NCI-H748 treated with DMSO at 0.1 percent for 48 hours (cell line): ENCODE data around the gene BEST1.
"Not testable (repeated sequence)": the region's sequence is repeated elsewhere in the genome, so short reads cannot be mapped to it uniquely, and the experiment has no call there.

Experiments used
- DNase-seq: peaks from one replicate; lab custom pipeline; 2025; lab: John Stamatoyannopoulos, UW

BEST1 gene

DNA sequence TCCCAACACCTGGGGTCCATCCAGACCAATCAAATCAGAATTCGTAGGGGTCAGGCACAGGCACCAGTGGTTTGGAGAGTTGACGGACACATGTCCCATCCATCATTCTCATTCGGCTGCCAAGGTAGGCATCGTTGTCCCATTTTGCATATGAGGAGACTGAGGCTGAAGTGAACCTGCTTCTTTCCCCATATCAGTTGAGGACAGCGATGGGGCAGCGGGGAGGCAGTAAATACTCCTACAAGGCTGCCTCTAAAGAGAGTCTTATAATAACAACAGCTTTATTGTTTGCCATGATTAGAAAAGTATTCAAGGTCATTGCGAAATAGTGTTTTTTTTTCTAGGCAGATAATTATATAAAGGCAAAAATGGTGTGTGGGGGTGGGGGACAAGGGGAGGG lies 1.6 kb upstream of the BEST1 start:
- DNase-seq: no peak

DNA sequence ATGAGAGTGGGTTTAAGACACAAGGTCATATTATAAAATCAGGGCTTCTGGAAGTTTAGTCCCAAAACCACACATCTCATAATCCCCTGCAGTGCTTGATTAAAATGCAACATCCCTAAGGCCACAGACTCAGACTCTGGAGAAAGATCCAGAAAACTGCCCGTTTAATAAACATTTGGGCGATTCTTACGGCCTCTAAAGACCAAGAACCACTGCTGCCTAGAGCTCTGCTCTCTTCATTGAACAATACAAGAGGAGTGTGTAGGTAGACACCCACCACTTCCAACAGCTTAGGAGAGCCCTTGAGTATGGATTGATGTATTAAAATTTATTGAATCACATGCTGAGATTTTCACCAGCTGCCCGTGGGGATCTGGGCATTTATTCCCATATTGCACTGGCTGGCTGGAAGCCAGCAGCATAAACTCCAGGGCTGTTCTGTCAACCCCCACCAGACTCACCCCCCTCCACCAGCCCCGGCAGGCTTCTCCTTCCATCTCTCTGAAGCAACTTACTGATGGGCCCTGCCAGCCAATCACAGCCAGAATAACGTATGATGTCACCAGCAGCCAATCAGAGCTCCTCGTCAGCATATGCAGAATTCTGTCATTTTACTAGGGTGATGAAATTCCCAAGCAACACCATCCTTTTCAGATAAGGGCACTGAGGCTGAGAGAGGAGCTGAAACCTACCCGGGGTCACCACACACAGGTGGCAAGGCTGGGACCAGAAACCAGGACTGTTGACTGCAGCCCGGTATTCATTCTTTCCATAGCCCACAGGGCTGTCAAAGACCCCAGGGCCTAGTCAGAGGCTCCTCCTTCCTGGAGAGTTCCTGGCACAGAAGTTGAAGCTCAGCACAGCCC lies 749 bp upstream of the BEST1 start:
- no peak for DNase-seq

DNA sequence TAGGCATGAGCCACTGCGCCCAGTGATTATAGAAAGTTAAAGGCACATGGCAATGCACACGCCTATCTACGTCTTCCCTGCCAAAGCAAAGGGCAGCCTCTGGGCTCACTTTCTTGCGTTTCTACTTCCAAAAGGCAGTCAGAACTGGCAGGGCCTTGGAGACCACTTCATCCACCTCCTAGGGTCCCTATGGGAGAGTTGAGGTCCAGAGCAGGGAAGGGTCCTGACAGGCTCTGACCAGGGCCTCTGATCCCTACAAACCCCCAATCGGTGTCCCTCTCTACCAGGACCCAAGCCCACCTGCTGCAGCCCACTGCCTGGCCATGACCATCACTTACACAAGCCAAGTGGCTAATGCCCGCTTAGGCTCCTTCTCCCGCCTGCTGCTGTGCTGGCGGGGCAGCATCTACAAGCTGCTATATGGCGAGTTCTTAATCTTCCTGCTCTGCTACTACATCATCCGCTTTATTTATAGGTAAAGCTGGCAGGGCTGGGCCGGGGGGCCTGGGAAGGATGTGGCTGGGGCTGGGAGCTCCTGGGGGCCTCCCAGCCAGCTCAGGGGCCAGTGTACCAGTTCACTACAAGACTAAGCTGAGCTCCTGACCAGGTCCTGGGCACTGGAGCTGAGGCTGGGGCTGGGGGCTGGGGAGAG lies 1.5 kb downstream of the BEST1 start:
- DNase-seq: no peak

DNA sequence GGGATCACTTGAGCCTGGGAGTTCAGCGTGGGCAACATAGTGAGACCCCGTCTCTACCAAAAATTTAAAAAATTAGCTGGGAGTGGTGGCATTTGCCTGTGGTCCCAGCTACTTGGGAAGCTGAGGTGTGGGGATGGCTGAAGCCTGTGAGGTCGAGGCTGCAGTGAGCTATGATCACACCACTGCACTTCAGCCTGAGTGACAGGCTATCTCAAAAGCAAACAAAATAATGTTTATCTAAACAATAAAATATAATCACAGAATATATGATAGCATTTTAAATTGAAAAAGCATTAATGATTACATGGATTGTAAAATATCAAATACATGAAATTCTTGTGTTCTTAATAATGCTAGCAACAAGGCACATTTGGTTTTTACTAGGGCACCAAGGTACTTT lies 2.7 kb downstream of the BEST1 start:
- no peak for DNase-seq

DNA sequence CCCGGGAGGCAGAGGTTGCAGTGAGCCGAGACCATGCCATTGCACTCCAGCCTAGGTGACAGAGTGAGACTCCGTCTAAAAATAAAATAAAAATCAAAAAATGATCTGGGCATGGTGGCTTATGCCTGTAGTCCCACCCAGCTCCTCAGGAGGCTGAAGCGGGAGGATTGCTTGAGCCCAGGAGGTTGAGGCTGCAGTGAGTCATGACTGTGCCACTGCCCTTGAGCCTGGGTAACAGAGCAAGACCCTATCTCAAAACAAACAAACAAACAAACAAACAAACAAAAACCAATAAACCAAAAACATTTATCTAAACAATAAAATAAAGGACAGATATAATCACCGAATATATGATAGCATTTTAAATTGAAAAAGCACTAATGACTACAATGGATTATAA lies 3.5 kb downstream of the BEST1 start:
- DNase-seq: not testable (repeated sequence)

DNA sequence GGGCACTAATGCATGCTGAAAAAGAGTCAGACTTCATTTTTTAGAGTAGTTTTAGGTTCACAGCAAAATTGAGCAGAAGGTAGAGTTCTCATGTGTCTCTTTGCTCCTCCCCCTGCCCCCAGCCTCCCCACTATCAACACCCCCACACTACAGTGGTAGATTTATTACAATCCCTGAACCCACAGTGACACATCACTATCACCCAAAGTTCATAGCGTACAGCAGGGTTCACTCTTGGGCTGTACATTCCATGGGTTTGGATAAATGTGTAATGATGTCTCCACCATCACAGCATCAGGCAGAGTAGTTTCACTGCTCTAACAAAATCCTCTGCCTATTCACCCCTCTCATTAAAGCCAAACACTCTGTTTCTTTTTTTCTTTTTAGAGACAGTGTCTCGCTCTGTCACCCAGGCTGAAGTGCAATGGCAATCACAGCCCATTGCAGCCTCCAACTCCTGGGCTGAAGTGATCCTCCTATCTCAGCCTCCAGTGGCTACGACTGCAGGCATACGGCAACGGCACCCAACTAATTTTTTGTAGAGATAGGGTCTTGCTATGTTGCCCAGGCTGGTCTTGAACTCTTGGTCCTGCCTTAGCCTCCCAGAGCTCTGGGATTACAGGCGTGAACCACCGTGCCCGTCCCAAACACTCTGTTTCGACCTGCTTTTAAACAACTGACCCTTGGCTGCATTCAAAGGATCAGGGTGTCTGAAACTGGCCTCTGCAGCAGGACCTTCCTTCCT lies 4.1 kb downstream of the BEST1 start:
- DNase-seq: no peak

DNA sequence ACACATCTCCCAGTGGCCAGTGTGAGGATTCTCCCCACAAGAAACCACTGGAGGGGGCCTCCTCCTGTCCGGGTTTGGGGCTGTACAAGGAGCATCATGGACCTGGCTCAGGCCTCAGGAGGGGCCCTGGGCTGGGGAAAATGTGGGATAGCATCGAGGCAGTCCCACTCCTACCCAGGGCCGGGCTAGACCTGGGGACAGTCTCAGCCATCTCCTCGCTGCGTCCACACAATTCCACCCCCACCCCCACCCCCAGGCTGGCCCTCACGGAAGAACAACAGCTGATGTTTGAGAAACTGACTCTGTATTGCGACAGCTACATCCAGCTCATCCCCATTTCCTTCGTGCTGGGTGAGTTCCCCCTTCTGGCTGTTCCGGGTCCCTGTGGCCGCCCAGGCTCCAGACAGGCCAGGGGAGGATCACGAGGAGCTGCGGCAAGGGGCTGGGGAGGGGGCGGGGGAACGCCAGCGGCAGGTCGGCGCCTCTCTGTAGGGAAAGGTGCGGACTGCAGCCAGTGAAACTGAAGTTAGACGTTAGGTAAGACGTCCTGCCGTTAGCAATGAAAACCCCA lies 4.8 kb downstream of the BEST1 start:
- DNase-seq: no peak

DNA sequence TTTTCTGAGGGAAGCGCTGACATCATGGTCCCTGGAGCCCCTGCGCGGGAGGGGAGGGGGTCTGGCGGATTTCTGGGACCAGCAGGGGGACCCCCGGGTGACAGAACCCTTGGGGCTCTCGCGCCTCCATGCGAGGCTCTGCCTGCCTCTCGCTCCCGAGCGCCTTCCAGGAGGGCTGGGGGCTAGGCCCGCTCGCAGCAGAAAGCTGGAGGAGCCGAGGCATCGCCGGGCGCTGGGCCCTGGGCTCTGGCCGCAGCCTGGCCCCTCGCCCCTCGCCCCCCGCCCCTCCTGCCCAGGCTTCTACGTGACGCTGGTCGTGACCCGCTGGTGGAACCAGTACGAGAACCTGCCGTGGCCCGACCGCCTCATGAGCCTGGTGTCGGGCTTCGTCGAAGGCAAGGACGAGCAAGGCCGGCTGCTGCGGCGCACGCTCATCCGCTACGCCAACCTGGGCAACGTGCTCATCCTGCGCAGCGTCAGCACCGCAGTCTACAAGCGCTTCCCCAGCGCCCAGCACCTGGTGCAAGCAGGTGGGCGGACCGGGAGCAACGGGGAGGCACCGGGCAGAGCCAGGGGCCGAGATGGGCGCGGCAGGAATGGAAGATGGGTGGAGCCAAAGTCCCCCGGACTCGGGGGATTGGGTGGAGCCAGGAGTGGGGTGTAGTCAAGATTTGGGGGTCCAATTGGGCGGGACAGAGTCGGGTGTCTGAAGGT lies 5.4 kb downstream of the BEST1 start:
- no peak for DNase-seq

DNA sequence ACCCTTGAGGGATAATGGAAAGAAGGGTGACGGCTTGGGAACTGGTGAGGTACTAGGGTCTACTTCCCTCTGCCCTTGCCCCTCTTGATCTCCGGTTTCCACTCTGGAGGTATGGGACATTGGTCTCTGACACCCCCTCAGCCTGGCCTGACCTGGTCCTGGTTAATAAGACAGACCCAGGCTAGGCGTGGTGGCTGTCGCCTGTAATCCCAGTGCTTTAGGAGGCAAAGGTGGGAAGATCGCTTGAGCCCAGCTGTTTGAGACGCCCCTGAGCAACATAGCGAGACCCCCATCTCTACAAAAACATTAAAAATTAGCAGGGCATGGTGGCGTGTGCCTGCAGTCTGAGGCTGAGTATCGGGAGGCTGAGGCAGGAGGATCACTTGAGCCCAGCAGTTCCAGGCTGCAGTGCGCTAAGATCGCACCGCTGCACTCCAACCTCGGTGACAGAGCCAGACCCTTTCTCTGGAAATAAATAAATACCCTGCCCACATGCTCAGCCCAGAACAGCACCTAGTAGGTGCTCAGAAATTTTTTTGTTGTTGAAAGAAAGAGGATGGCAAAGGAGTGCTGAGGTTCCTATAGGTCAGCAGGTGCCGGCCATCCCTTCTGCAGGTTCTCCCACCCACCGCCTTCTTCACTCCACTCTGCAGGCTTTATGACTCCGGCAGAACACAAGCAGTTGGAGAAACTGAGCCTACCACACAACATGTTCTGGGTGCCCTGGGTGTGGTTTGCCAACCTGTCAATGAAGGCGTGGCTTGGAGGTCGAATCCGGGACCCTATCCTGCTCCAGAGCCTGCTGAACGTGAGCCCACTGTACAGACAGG lies 6.3 kb downstream of the BEST1 start:
- no peak for DNase-seq

DNA sequence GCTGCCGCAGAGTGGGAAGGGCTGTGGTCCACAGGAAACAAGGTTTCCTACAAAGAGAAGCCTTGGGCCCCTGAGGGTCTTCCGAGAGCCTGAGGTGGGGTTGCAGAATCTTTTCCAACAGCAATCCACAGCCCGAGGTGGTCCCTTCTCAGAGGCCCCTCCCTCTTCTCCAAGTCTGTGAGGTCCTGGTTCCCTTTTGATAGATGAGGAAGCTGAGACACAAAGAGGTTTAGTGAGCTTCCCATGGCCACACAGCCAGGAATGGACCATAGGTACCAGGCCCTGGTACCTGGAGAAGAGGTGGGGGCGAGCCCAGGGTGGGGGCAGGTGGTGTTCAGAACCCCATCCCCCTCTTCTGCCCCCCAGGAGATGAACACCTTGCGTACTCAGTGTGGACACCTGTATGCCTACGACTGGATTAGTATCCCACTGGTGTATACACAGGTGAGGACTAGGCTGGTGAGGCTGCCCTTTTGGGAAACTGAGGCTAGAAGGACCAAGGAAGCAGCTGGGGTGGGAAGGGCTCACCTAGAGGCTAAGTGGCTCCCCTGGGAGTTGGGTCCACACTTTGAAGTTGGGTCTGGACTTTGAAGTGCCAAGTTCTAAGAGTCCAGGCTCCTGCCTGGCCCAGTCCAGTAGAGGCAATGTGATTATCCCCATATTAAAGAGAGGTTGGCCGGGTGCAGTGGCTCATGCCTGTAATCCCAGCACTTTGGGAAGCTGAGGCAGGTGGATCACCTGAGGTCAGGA lies 7.0 kb downstream of the BEST1 start:
- no peak for DNase-seq

DNA sequence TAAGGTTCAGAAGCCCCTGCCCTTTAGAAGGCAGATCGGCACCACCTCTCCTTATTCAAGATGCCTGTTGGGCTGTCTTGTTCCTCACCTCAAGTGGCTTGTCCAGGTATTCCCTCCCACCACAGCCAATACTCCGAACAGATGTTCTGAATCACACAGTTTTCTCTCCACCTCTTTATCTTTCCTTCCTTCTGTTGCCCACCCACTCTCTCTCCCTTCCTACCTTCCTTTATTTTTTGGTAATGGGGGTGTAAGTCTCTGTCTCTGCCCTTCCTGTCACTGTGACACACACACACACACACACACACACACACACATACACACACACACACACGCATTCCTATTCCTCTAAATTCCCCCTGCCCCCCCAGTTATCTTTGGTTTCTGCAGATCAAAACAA lies 8.4 kb downstream of the BEST1 start:
- no peak for DNase-seq

DNA sequence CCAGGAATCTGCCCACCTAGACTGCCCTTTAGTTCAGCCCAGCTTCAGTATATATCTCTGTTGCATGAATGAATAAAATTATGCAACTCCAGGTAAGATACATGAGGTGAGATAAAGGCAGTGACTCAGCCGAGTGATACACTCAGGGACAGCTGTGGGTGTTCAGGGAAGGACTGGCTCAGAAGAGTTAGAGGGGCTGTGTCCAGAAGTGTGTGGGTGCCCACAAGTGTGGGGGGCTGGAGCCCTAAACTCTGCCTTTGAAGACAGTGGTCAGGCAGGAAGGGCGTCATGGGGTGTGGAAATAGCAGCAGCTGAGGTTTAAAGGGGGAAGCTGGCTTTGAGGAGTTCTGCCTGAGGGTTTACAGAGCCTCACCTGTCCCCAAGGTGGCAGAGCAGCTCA lies 9.0 kb downstream of the BEST1 start:
- no peak for DNase-seq

DNA sequence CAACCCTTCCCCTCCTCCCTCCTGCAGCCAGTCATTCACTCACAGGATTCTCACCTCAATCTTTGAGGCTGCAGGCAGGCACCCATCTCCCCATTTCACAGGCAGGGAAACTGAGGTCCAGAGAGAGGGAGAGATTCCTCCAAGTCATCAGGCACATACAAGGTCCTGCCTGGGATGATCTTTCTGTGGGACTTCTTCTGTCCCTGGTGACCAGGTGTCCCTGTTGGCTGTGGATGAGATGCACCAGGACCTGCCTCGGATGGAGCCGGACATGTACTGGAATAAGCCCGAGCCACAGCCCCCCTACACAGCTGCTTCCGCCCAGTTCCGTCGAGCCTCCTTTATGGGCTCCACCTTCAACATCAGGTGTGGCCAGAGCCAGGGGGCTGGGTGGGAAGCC lies 9.5 kb downstream of the BEST1 start:
- no peak for DNase-seq

DNA sequence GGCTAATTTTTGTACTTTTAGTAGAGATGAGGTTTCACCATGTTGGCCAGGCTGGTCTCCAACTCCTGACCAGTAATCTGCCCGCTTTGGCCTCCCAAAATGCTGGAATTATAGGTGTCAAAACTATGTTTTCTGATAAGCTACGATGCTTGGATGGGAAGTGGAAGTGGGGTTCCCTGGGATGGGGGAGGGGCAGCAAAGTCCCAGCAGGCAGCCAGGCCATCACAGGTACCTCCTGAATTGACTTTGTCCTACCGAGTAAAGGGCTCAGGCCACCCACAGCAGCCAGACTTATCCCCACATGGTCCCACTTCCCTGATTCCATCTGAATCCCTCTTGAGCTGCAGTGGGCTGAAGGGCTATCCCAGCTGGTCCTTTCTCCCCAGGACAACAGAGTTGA lies 10.4 kb downstream of the BEST1 start:
- DNase-seq: no peak

DNA sequence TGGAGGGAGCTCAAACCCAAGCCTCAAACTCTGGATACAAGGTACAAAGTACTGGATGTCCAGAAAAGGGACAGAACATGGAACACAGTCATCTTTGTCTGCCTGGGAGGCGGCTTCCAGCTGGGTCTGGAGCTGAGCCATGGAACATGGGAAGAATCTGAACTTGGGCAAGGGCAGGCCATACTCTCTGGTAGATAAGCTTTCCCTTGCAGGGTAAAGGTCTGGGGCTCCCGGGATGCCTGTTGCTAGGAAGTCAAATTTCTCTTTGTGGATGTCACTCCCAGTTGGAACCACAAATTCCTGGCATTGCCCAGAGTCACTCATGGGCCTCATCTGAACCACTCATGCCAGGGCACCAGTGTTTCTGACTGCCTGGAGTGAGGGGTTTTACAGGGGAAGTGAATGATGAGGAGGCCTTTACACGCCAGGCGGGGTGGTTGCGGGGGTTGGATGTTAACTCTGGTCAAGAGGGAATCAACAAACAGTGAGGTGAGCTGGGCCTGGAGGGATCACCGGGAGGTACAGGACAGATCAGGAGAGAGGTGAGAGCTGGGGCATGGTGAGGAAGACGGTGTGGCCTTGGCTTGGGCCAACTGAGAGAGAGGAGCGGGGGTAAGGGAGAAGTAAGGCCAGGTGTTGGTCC lies 11.5 kb downstream of the BEST1 start:
- no peak for DNase-seq

DNA sequence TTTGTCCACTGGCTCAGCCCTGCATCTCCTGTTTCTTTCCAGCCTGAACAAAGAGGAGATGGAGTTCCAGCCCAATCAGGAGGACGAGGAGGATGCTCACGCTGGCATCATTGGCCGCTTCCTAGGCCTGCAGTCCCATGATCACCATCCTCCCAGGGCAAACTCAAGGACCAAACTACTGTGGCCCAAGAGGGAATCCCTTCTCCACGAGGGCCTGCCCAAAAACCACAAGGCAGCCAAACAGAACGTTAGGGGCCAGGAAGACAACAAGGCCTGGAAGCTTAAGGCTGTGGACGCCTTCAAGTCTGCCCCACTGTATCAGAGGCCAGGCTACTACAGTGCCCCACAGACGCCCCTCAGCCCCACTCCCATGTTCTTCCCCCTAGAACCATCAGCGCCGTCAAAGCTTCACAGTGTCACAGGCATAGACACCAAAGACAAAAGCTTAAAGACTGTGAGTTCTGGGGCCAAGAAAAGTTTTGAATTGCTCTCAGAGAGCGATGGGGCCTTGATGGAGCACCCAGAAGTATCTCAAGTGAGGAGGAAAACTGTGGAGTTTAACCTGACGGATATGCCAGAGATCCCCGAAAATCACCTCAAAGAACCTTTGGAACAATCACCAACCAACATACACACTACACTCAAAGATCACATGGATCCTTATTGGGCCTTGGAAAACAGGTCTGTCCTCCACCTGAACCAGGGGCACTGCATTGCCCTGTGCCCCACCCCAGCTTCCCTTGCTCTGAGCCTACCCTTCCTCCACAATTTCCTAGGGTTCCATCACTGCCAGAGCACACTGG lies 12.3 kb downstream of the BEST1 start:
- no peak for DNase-seq

DNA sequence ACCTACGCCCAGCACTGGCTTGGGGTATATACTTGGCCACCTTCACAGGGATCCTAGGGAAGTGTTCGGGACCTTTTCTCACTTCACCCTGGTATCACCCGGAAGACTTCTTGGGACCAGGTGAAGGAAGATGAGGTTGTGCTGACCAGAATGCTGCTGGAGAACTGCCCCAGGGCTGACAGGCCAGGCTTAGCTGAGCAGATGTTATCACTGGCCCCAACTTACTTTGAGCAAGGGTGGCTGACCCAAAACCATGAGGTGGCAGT lies 12.8 kb downstream of the BEST1 start:
- DNase-seq: no peak

DNA sequence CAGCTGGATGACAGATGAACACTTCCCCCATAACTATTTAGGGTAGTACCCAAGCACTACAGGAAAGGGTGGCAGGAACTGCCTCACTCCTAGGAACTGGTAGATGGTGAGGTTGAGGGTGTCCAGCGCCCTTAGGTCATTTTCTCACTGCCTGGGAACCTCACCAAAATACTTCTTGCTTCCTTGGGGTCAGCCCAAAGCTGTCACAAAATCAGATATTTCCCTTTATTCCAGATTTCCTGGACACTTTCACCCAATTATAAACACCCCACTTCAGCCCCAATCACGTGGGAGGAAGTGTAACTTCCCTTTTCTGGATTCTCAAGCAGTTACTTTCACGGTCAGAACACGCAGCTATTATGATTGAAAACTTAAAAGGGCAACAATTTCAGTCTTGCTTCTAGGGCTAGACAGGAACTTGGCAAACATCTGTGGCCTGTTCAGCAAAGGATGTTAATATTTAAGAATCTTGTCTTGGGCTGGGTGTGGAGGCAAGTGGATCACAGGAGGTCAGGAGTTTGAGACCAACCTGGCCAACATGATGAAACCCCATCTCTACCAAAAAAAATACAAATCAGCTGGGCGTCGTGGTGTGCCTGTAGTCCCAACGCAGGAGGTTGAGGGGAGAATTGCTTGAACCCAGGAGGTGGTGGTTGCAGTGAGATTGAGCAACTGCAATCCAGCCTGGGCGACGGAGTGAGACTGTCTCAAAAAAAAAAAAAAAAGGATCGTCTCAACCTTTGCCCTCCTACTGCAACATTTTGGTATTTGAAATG lies 13.3 kb downstream of the BEST1 start:
- DNase-seq: no peak
